ENCODE data around the gene DLGAP1.
"Not testable (repeated sequence)": the region's sequence is repeated elsewhere in the genome, so short reads cannot be mapped to it uniquely, and the experiment has no call there.

Gene DLGAP1

GRCh38 chr18:4384932-4385331 is 70.2 kb downstream of the DLGAP1 start:
- no peak for DNase-seq

- DNase-seq: no peak
Observed at GRCh38 chr18:4374564-4374963, 80.5 kb downstream of the DLGAP1 start.

- DNase-seq: no peak
Observed at GRCh38 chr18:4369705-4370104, 85.4 kb downstream of the DLGAP1 start.

GRCh38 chr18:4360221-4360715 is 94.8 kb downstream of the DLGAP1 start:
- DNase-seq: no peak

DNA sequence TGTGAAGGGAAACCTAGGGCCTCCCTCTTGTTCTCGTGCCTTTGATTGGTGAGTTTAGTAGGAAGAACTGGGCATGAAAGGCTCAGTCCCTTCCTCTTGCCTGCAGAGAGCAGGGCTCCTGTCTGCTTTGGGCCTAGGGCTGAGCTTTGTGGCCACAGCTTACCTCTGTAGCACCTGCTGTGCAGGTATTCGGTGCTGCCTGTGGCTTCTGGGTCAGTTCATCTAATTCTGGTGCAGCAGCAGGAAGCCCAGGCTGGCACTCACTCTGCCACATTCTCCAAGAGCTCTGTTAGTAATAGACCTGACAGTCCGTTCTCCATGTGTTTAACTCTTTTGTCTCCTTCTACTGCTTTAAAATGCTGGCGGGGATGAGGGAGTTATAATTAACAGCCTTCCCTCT is 96.5 kb downstream of the DLGAP1 start:
- DNase-seq: no peak

DNA sequence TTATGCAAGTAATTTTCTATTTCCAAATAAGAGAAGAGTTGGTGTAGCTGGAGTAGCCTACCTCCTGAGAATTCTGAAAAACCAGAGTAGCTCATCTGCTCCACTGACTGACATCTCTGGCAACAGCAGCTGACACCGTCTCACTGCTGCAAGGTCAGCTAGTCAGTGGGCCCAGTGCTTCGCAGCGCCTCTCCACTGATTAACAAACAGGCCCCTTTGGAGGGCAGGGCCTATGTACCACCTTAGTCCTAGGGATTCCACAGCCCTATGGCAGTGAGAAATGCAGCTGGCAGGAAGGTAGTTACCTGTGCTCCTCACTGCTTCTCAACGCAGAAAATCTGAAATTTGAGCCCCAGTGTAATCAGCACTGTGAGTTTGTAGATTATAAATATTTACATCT is 97.5 kb downstream of the DLGAP1 start:
- DNase-seq: no peak

DNA sequence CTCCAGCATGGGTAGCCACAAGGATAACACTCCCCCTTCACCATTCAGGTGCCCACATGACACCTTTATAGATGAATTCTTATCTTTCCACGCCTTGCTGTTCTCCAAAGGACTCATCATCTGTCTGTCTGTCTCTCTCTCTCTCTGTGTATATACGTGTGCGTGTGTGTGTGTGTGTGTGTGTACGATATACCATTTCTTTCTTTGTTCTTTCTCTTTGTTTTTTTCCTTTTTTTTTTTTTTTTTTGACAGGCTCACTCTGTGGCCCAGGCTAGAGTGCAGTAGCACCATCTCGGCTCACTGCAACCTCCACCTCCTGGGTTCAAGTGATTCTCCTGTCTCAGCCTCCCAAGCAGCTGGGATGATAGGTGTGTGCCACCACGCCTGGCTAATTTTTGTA is 98.2 kb downstream of the DLGAP1 start:
- DNase-seq: no peak

GRCh38 chr18:4353853-4354418 is 101.2 kb downstream of the DLGAP1 start:
- no peak for DNase-seq

DNA sequence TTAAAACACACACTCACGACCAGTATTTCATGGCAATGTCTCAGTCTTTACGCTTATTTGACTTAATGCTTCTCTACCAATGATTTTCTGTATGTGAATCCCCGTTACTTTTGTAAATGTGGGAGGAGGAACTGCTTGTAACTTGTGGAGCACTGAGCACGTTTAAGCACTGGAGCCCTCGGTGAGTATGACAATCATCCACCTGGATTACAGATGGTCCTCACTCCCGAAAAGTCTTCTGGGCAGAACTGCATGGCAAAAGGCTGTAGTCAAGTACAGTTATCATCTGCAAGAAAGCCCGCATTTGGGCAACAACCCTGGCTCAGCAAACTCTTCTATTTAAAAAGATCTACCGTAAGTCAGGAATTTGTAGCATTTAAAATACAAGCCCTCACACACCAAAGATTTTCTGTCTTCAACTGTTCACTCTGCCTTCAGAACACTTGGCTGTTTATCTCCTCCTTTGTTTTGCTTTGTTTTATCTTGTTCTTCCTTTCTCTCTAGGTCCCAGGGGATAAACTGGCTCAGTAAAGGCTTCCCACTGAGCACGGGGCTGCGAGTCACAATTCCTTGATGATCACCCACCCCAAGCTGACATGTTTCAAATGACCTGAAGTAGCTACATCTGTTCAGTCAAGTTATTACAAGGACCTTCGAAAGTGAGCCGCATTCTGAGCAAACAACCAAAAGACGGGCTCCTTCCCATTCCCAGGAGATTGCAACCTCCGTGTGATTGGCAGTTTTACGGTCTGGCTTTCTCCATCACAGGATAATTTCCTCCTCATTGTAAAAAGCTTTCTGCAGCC is 102.2 kb downstream of the DLGAP1 start:
- no peak for DNase-seq

- DNase-seq: no peak
Observed at GRCh38 chr18:4351005-4351404, 104.1 kb downstream of the DLGAP1 start.

DNA sequence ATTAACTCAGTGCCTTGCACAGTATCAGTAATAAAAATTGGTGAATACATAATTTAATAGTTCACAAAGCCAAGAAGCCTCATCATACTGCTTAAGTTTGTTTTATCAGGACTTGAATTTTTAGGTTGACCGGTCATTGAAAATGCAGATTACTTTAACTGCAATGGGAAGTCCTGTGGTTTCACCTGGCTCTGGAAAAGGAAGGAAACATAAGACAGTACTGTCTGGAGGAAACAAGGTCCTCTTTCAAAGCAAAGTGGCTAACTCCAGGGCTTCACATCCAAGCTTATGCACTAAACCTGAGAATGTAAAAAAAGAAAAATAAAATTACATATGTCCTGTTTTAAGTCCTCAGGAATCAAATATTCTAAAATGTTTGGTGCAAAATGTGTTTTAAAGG is 119.7 kb downstream of the DLGAP1 start:
- no peak for DNase-seq

GRCh38 chr18:4333043-4333442 is 122.1 kb downstream of the DLGAP1 start:
- no peak for DNase-seq

DNA sequence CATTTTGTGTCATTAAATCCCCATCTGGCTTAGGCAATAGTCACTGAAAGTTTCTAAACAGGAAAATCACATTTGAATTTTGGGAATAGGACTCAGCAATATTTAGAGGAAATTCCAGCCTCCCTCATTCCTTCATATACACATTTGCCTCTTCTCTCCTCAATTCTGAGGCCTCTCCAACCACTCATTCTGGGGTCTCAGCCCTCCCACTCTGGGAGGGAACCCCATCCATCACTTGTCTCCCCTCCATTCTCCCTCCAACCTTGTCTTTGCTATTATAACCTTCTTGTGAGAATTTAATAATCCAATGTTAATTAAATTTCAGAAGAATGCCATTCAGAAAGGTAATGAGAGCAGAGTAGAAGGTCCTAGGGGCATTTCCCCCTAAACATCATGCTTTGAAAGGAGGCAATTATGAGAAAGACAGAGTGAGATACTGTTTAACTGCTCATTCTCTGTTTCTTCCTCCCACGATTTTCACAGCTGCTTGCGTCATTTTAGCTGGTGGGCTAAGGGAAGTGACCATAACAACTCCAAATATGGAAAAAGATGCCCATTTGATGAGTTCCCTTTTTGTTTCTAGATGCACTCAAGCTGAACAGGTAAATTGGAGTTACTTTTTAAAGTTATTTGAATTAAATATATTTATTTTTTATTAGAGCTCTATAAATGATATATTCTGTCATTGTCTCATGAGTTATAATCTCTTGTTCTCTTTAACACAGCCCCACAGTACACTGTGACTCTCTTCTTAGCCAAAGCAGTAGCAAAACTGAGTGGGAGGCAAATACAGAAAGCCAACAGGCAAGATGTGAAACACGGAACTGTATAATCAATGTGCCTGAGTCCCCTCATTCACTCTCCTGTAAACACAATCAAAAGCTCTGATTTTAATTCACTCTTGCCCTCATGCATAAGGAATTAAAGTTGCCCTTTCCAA is 135.1 kb downstream of the DLGAP1 start:
- no peak for DNase-seq

DNA sequence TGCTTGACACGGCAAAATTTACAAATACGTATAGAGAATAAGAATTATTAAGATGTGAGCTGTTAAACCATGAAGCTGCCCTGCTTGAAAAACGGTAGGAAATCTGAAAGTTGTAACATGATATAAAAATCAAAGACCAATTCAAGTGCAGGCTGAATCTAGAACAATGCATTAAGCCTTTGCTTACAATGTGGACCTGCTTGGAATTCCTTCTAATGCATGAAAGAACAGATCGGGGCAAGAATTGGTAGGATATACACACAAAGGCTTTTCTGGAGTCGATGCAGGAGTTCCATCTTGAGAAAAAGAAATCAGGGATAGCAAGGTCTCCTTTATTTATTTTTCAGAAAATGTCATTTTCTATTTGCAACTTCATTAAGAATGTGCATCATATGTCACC is 136.8 kb downstream of the DLGAP1 start:
- no peak for DNase-seq

DNA sequence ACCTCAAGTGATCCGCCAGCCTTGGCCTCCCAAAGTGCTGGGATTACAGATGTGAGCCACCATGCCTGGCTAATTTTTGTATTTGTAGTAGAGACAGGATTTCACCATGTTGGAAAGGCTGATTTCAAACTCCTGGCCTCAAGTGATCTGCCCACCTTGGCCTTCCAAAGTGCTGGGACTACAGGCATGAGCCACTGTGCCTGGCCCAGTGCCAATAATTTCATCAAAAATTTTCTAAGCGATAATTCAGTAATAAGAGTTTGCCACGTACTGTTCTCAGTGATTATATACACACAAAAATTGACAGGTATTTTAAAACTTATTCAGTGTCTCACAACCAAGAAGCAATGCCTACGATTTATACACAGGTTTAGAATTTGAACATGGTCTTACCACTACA is 143.2 kb downstream of the DLGAP1 start:
- not testable (repeated sequence) for DNase-seq

DNA sequence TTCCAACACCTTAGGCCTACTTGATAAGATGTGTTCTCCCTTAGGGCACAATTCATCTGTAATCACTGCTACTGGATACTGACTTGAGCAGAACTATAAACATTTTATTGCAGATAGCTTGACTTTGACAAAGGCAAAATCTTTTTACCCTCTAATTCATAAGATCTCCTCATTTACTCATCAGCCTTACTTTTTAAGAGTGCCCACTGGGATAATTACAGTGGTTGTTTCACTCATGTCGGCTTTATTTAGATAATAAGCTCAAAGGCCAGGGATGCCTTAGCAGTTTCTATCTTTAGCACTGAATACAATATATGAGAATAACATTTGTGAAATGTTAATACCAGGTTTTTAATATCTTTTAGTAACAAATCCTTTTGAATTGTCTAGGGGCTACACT is 144.0 kb downstream of the DLGAP1 start:
- DNase-seq: no peak

- DNase-seq: no peak
Observed at GRCh38 chr18:4309227-4309626, 145.9 kb downstream of the DLGAP1 start.

DNA sequence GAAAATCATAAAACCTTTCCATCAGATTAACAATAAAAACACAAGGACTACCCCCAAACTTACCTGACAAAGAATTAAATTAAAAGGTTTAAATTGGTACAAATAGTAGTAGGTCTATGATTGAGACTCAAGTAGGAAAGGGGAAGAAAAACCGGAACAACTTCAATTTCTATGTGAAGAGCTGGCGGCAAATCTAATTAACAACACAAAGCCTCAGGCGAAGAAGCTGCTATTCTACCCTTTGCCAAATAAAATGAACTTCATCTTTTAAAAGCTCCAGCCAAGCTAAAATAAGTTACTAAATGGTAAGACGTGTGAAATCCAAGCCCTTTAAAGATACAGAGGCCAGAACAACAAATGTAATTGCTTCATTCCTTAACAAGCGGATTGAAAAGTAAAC is 146.5 kb downstream of the DLGAP1 start:
- DNase-seq: no peak

DNA sequence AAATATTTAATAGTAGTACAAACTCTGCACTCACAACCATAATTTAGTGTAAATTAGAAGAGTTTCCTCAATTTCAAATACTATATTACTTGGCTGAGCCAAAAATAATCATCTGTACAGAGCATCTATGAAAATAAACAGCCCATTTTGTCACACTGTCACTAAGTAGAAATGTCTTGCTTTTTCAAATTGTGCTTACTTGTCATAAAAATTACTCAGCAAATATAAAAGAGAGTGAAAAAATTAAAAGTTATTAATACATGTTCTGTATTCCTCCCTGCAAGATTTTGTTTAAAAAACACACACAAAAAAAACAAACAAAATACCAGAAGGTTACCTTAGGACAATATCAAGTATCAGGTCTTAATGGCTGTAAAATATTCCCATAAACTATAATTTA is 155.7 kb downstream of the DLGAP1 start:
- DNase-seq: no peak

GRCh38 chr18:4293337-4293736 is 161.8 kb downstream of the DLGAP1 start:
- DNase-seq: no peak

GRCh38 chr18:4292696-4293095 is 162.4 kb downstream of the DLGAP1 start:
- no peak for DNase-seq

GRCh38 chr18:4287340-4287739 is 167.8 kb downstream of the DLGAP1 start:
- DNase-seq: not testable (repeated sequence)

DNA sequence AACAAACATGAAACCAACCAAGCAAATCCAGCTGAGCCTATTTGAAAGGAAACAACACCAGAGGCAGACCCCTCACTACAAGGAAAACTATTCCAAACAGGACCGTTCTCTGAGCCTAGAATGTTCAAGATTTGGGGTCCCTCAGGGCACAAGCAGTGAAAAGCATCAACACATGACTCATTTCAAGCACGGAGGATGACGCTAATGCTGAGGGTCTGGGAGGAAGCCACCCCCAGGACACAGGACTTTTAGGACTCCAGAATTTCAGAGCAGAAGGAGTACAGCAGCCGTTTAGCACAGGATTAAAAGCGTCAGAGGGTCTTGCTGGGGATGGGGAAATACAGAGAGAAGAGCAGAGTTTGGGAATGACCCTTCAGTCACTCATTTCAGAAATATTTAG is 168.9 kb downstream of the DLGAP1 start:
- no peak for DNase-seq

GRCh38 chr18:4285525-4285924 is 169.6 kb downstream of the DLGAP1 start:
- DNase-seq: no peak

All from activated CD4-positive, alpha-beta T cell treated with anti-CD3 and anti-CD28 coated beads for 4 hours (primary cell).